Lung (tissue), 12 donors: ENCODE data around the gene P2RX2. TPM values are rescaled to one million over a fixed set of nuclear protein-coding genes. Genes with fewer than 3 reads are reported as not detected.
A peak's percentile ranks its signal among the peaks of the same experiment; 100 is the strongest.
"Not testable (repeated sequence)": the region's sequence is repeated elsewhere in the genome, so short reads cannot be mapped to it uniquely, and the experiment has no call there.

Source experiments
- ATAC-seq: fragments of 200-7000 bp; cut with Tn5 transposase; one replicate; pipeline ENCODE4 v1.9.1; 2020; ENCODE audit warnings: moderate number of reproducible peaks; ENCODE audit not compliant: insufficient read depth, low FRiP score
- DNase-seq, 3 donors: peaks; one replicate each; pipeline ENCODE4 v3.0.0-alpha.2; 2013 to 2017
- H3K27ac ChIP-seq, 2 donors: one replicate each; pipeline ENCODE4 v1.5.1; 2013; ENCODE audit warnings: mild to moderate bottlenecking in 2 of 2, moderate library complexity in 2 of 2, control low read depth in 1 of 2, inconsistent platforms in 1 of 2, low read depth in 1 of 2, low read length in 1 of 2
- H3K27me3 ChIP-seq, 3 donors: one replicate each; pipeline ENCODE4 v1.5.1; 2013; ENCODE audit warnings: low read length in 2 of 3; ENCODE audit not compliant: control insufficient read depth in 3 of 3, insufficient read depth in 3 of 3
- H3K36me3 ChIP-seq, 4 donors: one replicate each; pipeline ENCODE4 v1.5.1; 2013; ENCODE audit warnings: low read length in 4 of 4, mild to moderate bottlenecking in 1 of 4, moderate library complexity in 1 of 4; ENCODE audit not compliant: control insufficient read depth in 4 of 4, insufficient read depth in 4 of 4
- H3K4me1 ChIP-seq, 5 donors: one replicate each; pipeline ENCODE4 v1.5.1; 2013; ENCODE audit warnings: low read length in 5 of 5, mild to moderate bottlenecking in 2 of 5, moderate library complexity in 1 of 5; ENCODE audit not compliant: control insufficient read depth in 5 of 5, insufficient read depth in 5 of 5
- H3K4me3 ChIP-seq: one replicate; pipeline ENCODE4 v1.5.1; 2013; ENCODE audit warnings: mild to moderate bottlenecking, control low read depth, moderate library complexity
- H3K9ac ChIP-seq, 2 donors: one replicate each; pipeline ENCODE4 v1.5.1; 2013; ENCODE audit warnings: low read length in 2 of 2, control low read depth in 1 of 2; ENCODE audit not compliant: insufficient read depth in 1 of 2
- H3K9me3 ChIP-seq, 4 donors: one replicate each; pipeline ENCODE4 v1.5.1; 2013; ENCODE audit warnings: low read length in 3 of 4, mild to moderate bottlenecking in 1 of 4, moderate library complexity in 1 of 4; ENCODE audit not compliant: control insufficient read depth in 4 of 4, insufficient read depth in 3 of 4
- WGBS, 2 donors: extraction: QIAGEN DNeasy Blood & Tissue Kit; methylation state at CpG; one replicate each; pipeline ENCODE4 v1.1.7; 2013; 5-methylcytosine and 5-hydroxymethylcytosine counted together
- polyA plus RNA-seq, 2 donors: library from polyadenylated mRNA; stranded (reverse); fragments of 200-250 nt; gene quantifications; one replicate each; pipeline ENCODE4 v1.2.1, GENCODE V29; 2013
- total RNA-seq, 2 donors: library from RNA; depleted of rRNA in 1 of 2; stranded (reverse); fragments of >200 nt in 1 of 2; gene quantifications; one replicate each; pipeline ENCODE4 v1.2.1, GENCODE V29; 2014 to 2021
- TF ChIP-seq, protein P1 (sequence below): IDR thresholded peaks from 2 replicates; pipeline ENCODE4 v1.5.1; 2012; ENCODE audit warnings: mild to moderate bottlenecking; ENCODE audit errors: control extremely low read depth, extremely low read depth
- donor health status: control.
- donor health status: control.
- donor health status: Bipolar disorder and iron deficiency.
- donor health status: healthy.
- donor health status: DM: yes; HTN: yes; CAD: no.

Gene P2RX2
- total and polyA plus RNA-seq, 4 donors: 0.05 to 3.4 (median 0.90) TPM

DNA sequence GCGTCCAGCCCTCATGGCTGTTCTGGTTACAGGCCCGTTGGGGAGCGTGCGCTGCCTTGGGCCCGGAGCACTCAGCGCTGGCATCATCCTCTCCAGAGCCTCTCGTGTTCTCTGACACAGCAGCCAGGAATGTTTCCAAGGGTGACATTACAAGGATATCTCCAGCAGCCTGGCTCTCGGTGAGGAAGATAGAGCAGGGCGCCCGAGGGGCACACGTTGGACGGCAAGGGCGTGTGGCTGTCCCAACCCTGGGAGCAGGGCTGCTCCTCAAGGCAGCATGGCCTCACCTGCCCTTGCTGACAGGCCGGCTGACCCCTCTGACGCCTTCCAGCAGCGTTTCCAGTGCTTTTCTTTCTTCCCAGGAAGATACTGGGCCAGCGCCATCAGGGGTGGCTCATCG, 22.6 kb upstream of the P2RX2 start:
- Histone ChIP-seq H3K4me1 (peaks cover 0 to 19% (median 6%) of the 10 kb centered on the region in 5 donors), H3K9ac (no peak overlapping the region), H3K27ac (no peak overlapping the region), H3K36me3 (no peaks in the 10 kb centered on the region), H3K4me3 (no peak overlapping the region), H3K9me3 (no peaks in the 10 kb centered on the region), H3K27me3 (no peaks in the 10 kb centered on the region)
- no peak for ATAC-seq
- WGBS, 2 donors: 66 to 87% methylated on average over 18 of the region's 18 CpGs
- DNase-seq: peak in 2 of 3 donors; percentile 41 to 50
- TF ChIP-seq, protein P1, sequence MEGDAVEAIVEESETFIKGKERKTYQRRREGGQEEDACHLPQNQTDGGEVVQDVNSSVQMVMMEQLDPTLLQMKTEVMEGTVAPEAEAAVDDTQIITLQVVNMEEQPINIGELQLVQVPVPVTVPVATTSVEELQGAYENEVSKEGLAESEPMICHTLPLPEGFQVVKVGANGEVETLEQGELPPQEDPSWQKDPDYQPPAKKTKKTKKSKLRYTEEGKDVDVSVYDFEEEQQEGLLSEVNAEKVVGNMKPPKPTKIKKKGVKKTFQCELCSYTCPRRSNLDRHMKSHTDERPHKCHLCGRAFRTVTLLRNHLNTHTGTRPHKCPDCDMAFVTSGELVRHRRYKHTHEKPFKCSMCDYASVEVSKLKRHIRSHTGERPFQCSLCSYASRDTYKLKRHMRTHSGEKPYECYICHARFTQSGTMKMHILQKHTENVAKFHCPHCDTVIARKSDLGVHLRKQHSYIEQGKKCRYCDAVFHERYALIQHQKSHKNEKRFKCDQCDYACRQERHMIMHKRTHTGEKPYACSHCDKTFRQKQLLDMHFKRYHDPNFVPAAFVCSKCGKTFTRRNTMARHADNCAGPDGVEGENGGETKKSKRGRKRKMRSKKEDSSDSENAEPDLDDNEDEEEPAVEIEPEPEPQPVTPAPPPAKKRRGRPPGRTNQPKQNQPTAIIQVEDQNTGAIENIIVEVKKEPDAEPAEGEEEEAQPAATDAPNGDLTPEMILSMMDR: no peak

DNA sequence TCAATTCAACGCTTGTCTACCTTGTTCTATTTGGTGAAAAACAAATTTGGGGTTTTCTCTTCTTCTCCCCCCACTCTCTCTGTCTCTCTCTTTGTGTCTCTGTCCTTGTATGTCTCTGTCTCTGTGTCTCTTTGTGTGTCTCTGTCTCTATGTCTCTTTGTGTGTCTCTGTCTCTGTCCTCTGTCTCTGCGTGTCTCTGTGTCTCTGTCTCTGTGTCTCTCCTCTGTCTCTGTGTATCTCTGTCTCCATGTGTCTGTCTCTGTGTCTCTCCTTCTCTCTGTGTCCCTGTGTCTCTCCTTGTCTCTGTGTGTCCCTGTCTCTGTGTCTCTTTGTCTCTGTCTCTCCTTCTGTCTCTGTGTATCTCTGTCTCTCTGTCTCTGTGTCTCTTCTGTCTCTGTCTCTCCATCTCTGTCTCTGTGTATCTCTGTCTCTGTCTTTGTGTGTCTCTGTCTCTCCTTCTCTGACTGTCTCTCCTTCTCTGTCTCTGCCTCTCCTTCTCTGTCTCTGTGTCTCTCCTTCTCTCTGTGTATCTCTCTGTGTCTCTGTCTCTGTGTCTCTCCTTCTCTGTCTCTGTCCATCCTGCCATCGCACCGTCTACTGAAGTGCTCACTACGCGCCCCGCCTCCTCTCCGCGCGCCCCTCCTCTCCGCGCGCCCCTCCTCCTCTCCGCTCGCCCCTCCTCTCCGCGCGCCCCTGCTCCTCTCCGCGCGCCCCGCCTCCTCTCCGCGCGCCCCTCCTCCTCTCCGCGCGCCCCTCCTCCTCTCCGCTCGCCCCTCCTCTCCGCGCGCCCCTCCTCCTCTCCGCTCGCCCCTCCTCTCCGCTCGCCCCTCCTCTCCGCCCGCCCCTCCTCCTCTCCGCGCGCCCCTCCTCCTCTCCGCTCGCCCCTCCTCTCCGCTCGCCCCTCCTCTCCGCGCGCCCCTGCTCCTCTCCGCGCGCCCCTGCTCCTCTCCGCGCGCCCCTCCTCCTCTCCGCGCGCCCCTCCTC, 21.0 kb upstream of the P2RX2 start:
- Histone ChIP-seq H3K4me3 (peak overlapping the region; percentile 1), H3K9ac (peak overlapping the region in 1 of 2 donors; percentile 80), H3K27me3 (peaks cover 0 to 6% (median 0%) of the 10 kb centered on the region in 3 donors), H3K9me3 (no peaks in the 10 kb centered on the region), H3K4me1 (peaks cover 0 to 27% (median 9%) of the 10 kb centered on the region in 5 donors), H3K36me3 (no peaks in the 10 kb centered on the region), H3K27ac (no peak overlapping the region)
- peak; percentile 51 to 83 (median 77) for DNase-seq
- no peak for ATAC-seq
- WGBS, 2 donors: 4 to 8% methylated on average over 14 to 39 of the region's 58 CpGs
- TF ChIP-seq, protein P1: no peak

DNA sequence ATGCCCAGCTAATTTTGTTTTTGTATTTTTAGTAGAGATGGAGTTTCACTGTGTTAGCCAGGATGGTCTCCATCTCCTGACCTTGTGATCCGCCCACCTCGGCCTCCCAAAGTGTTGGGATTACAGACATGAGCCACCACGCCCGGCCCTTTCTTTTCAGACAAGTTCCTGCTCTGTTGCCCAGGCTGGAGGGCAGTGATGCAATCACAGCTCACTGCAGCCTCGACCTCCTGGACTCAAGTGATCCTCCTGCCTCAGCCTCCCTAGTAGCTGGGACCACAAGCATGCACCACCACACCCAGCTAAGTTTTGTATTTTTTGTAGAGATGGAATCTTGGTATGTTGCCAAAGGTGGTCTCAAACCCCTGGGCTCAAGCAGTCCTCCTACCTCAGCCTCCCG, 19.1 kb upstream of the P2RX2 start:
- 63 to 76% methylated on average over 6 of the region's 6 CpGs for WGBS, 2 donors
- H3K4me3 ChIP-seq, H3K27ac ChIP-seq, ATAC-seq, H3K9me3 ChIP-seq, H3K9ac ChIP-seq, DNase-seq, H3K36me3 ChIP-seq: not testable (repeated sequence)
- H3K4me1 ChIP-seq: peaks cover 0 to 40% (median 8%) of the 10 kb centered on the region in 5 donors
- H3K27me3 ChIP-seq: peaks cover 0 to 16% (median under 1%) of the 10 kb centered on the region in 3 donors
